Left kidney (tissue), 2 donors: ENCODE measurements around the gene FBLN1. TPM values are rescaled to one million over a fixed set of nuclear protein-coding genes. Genes with fewer than 3 reads are reported as not detected.
"Not testable (repeated sequence)": the region's sequence is repeated elsewhere in the genome, so short reads cannot be mapped to it uniquely, and the experiment has no call there.

Experiments
- DNase-seq: peaks from one replicate; pipeline ENCODE4 v3.0.0-alpha.2; 2013
- polyA plus RNA-seq: library from polyadenylated mRNA; unstranded; fragments of 120-200 nt; gene quantifications from one replicate; pipeline ENCODE4 v1.2.1, GENCODE V29; 2013; ENCODE audit not compliant: insufficient read length

The FBLN1 gene
- polyA plus RNA-seq, 1 donor = 98.3 TPM

- no peak for DNase-seq
These were observed 23.6 kb downstream of the FBLN1 start for GRCh38 chr22:45526281-45526680.

- no peak for DNase-seq
These were observed 24.2 kb downstream of the FBLN1 start for GRCh38 chr22:45526768-45527360.

GRCh38 chr22:45527456-45527855 lies 24.8 kb downstream of the FBLN1 start:
- no peak for DNase-seq

- DNase-seq = no peak
These were observed 25.4 kb downstream of the FBLN1 start for GRCh38 chr22:45528046-45528445.

- DNase-seq = no peak
These were observed 26.4 kb downstream of the FBLN1 start for GRCh38 chr22:45529105-45529504.

GRCh38 chr22:45529971-45530575 lies 27.4 kb downstream of the FBLN1 start:
- no peak for DNase-seq

- DNase-seq = no peak
These were observed 29.0 kb downstream of the FBLN1 start for GRCh38 chr22:45531441-45532234.

GRCh38 chr22:45532235-45532631 lies 29.6 kb downstream of the FBLN1 start:
- no peak for DNase-seq

- no peak for DNase-seq
These were observed 31.0 kb downstream of the FBLN1 start for GRCh38 chr22:45533703-45534102.

GRCh38 chr22:45534339-45535192 lies 31.9 kb downstream of the FBLN1 start:
- peak; percentile 61 for DNase-seq

- no peak for DNase-seq
These were observed 32.6 kb downstream of the FBLN1 start for GRCh38 chr22:45535290-45535689.

- DNase-seq = not testable (repeated sequence)
These were observed 33.2 kb downstream of the FBLN1 start for GRCh38 chr22:45535835-45536234.

- DNase-seq = no peak
These were observed 35.1 kb downstream of the FBLN1 start for GRCh38 chr22:45537734-45538181.

GRCh38 chr22:45538281-45538680 lies 35.6 kb downstream of the FBLN1 start:
- no peak for DNase-seq

- DNase-seq = no peak
These were observed 37.4 kb downstream of the FBLN1 start for GRCh38 chr22:45540122-45540521.

GRCh38 chr22:45541382-45541979 lies 38.8 kb downstream of the FBLN1 start:
- DNase-seq = no peak

- DNase-seq = no peak
These were observed 39.4 kb downstream of the FBLN1 start for GRCh38 chr22:45542001-45542520.

- not testable (repeated sequence) for DNase-seq
These were observed 40.1 kb downstream of the FBLN1 start for GRCh38 chr22:45542736-45543135.

- DNase-seq = no peak
These were observed 40.6 kb downstream of the FBLN1 start for GRCh38 chr22:45543243-45543642.

GRCh38 chr22:45544588-45545170 lies 42.0 kb downstream of the FBLN1 start:
- DNase-seq = no peak

- DNase-seq = no peak
These were observed 43.8 kb downstream of the FBLN1 start for GRCh38 chr22:45546333-45547015.
